Adipose tissue (tissue), 3 donors: ENCODE measurements around the gene CACNA1C. TPM values are rescaled to one million over a fixed set of nuclear protein-coding genes. Genes with fewer than 3 reads are reported as not detected.

Experiments
- H3K27ac ChIP-seq: one replicate; pipeline ENCODE4 v1.5.1; 2013; ENCODE audit warnings: low read depth, low read length
- WGBS, 3 donors: extraction: QIAGEN DNeasy Blood & Tissue Kit; methylation state at CpG; one replicate each; pipeline ENCODE4 v1.1.7; 2013; 5-methylcytosine and 5-hydroxymethylcytosine counted together
- polyA plus RNA-seq, 3 donors: library from polyadenylated mRNA; stranded (reverse); fragments of 200-250 nt; gene quantifications; one replicate each; pipeline ENCODE4 v1.2.3, GENCODE V29; 2013
- donor health status: healthy with polysubstance abuse.
- donor health status: Bipolar disorder and iron deficiency.
- donor health status: healthy.

The CACNA1C gene
- polyA plus RNA-seq, 3 donors = 0.72 to 8.1 (median 1.4) TPM

DNA sequence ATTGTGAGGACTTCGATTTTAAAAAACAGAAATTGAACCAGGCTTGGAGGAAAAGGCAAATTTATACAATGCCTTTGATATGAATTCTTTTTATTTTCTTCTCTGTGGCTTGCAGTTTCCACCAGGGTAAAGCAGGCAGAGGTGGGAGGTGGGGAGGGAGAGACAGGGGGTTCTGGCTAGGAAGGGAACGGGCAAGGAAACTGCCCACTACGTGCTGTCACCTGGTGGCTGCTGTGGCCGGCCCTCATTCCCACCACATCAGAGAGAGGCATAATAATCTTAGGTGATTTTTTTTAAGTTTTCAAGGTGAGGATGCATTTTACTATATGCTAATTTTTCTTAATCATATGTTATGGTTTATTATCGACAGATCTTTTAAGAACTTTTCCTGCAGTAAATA lies 145.8 kb downstream of the CACNA1C start:
- no peak overlapping the region for H3K27ac ChIP-seq
- WGBS, 3 donors = 54 to 88% (median 86%) methylated on average over 5 of the region's 5 CpGs

DNA sequence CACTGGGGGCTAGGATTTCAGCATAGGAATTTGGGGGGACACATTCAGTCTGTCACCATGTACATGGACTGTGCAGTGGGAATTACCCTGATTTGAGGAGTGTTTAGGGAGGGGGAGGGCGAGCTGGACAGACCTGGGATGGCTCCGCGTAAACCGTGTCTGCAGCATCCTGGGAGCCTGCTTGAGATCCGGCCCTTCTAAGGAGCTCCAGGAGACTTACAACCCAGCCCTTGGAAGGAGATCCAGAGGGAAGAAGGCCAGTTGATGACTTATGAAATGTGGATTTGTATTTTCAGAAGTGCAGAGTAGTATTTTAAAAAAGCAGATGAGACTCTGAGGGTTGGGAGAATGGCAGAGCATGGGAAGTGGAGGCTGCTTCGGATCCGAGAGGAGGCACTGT lies 153.2 kb downstream of the CACNA1C start:
- WGBS, 3 donors = 65 to 78% (median 77%) methylated on average over 7 of the region's 7 CpGs
- no peak overlapping the region for H3K27ac ChIP-seq

DNA sequence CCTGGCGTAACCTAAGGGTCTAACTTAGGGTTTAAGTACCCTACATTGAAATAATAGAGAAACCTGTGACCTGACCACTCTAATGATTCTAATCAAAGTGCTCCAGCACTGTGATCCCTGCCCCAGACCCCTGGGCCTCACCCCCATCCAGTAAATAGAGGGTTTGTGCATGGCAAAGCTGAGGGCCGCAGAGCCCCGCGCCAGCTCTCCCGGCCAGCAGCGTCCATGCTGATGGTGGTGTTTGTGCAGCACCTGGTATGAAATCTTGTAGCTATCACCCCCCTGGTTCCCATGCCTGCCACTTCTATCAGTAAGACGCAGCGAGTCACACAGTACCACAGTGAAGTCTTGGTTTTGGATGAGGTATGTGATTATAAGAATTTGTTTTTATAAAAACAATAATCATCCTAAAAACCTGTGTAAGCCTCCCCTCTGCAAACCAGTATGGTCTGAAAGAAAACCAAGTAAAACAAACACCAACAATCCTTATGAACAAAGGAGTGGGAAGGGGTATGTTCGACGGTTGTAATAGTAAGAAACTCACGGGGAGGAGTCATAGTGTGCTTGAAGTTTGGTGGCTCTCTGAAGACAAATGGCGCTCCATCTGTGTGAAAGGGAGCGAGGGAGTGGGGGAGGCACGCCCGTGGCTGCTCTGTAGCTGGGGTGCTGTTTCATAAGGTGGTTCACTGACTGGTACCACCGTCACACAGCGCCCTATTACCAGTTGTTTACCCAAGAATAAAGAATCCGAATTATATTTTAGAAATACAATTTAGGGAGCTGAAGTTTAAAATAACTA lies 156.2 kb downstream of the CACNA1C start:
- WGBS, 3 donors = 82 to 94% (median 91%) methylated on average over 18 of the region's 18 CpGs
- H3K27ac ChIP-seq = no peak overlapping the region

DNA sequence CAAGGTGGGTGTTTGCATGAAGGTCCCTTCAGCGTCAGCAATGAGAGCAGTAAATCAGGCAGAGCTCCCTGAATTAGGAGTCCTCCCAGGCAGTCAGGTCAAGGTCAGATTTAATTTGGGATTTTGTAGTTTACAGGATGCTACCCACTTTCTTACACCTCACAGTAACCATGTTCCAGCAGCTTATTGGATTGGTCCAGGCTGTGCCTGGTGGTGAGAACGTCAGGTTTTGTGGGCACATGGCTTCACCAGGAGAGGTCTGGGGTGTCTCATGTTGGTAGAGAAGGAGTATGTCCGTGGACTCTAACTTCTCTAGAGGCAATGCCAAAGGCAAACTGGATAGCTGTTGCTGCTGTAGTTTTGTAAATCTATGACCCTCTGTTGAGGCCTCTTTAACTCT lies 158.3 kb downstream of the CACNA1C start:
- no peak overlapping the region for H3K27ac ChIP-seq
- 85 to 94% (median 89%) methylated on average over 3 of the region's 3 CpGs for WGBS, 3 donors

DNA sequence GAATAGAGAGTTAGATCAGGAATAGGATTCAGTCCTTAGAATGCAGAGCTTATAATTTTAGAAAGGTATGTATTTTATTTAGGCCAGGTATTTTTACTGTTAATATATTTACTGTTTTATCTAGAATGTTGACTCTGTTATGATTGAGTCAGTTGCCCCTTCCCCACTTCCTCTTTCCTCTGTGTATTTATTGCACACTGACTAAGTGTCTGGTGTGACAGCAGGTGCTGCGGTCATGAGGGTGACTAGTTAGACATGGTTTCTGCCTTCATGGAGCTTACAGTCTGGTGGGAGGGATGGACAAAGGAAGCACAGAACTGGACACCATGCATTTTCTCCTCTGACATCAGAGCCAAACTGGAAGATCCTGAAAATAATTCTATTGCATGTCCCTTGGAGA lies 159.8 kb downstream of the CACNA1C start:
- 82 to 98% (median 88%) methylated on average over 1 of the region's 1 CpG for WGBS, 3 donors
- no peak overlapping the region for H3K27ac ChIP-seq

DNA sequence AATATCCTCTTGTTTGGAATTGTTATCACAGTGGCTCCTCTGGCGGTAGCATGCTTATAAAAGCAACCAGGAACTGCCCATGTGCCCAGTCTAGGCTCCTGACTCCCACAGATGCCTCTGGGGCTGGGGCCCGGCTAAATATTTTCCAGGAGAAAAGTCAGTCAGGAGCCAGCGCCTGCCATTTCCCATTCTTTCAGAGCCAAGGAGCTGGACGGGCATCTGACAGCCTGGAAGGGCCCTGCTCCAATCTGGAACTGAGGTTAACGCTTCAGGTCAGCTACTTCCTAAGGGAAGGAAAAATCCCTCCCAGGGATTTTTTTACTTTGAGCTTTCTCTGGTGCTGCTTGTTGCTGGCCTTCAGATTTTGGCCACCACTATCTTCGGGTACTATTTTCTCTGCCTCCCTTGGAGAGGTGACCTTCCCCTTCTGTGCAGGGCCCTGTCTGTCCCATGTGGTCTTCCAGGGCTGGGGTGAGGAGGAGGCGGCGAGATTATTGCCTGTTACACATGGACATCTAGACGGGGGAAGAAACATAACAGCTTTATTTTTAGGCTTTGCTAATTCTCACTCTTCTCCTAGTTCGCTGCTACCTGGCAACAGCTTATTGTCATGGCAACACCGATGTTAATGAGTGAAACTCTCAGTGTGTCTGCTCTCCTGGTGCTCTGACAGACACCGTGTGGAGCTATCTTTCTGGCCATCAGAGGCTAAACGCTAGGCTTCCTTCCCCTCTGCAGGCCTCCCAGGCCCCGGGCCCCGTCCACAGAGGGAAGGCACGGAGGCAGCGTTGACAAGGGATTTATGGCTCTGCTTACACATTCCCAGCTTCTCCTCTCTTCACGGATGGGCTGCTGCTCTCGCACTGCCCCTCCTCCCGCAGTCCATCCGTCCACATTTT lies 160.4 kb downstream of the CACNA1C start:
- WGBS, 3 donors = 38 to 49% (median 40%) methylated on average over 21 of the region's 21 CpGs
- no peak overlapping the region for H3K27ac ChIP-seq

DNA sequence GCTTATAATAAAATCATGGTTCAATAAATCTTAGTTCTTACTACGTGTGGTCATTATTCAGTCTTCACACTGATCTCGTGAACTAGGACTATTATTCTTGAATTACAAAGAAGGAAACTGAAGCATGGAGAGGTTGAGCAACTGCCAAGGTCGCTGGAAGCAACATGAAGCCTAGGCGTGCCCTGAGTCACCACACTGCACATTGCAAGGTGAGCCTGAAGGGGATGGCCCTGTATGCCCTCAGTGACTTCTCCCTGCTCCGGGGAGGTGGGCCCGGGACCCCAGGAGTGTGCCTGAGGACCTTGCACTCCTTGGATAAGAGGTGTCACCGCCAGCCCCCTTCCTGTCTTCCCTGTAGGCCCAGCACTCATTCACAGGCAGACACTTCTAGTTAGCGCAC lies 161.6 kb downstream of the CACNA1C start:
- WGBS, 3 donors = 66 to 77% (median 76%) methylated on average over 8 of the region's 8 CpGs
- H3K27ac ChIP-seq = no peak overlapping the region

DNA sequence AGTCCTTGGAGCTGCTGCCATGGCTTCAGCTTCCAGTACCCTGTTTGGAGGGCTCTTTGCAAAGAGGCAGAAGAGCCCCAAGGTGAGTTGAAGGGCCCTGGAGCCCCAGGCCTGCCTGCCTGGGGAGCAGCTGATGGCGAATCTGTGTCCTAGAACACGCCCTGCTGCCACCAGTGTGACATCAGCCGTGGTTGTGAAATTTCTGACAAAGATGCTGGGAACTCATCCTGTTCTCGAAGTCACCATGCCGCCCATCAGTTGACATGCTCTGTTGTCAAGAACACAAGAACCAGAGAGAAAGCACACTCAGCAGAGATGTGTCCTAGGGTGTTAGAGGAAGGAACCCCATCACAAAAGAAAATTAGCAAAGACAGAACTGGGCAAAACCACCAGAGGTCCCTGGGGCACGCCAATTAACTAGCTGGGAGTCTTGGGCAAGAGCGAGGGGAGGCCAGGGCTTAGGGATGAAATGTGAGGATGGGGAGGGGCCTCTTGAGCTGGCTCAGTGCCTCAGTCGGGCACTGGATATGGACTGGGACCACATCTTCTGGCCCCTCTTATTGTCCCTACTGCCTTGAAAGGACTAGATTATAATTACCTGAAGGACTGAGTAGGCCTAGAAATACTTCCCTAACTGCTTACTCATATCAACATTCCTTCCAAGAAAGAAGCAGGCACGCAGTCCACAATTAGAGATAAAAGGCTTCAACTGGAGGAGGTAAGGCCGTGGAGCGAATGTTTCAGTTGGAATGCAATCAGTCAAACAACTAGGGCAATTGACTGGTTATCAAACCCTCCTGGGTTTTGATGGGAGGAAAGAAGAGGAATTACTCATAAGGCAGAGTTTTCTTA lies 163.1 kb downstream of the CACNA1C start:
- WGBS, 3 donors = 89 to 93% (median 91%) methylated on average over 11 of the region's 11 CpGs
- no peak overlapping the region for H3K27ac ChIP-seq

DNA sequence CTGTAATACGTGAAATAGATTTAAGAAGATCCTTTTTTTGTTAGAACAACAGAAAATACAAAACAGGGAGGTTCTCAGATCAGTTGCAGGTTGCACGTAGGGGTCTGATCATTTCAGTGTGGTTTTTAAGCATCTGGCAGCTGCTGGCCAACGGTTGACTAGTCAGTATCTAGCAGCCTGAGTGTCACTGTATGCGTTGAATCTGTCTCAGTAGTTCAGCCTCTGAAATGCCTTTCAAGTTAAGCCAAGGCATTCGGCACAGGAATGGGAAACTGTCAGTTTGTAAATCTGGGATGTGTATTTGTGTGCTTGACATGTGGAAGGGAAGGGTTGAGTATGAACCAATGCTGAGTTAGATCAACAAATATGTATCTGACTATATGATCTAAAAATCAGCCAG lies 165.9 kb downstream of the CACNA1C start:
- 75 to 91% (median 89%) methylated on average over 5 of the region's 5 CpGs for WGBS, 3 donors
- no peak overlapping the region for H3K27ac ChIP-seq

DNA sequence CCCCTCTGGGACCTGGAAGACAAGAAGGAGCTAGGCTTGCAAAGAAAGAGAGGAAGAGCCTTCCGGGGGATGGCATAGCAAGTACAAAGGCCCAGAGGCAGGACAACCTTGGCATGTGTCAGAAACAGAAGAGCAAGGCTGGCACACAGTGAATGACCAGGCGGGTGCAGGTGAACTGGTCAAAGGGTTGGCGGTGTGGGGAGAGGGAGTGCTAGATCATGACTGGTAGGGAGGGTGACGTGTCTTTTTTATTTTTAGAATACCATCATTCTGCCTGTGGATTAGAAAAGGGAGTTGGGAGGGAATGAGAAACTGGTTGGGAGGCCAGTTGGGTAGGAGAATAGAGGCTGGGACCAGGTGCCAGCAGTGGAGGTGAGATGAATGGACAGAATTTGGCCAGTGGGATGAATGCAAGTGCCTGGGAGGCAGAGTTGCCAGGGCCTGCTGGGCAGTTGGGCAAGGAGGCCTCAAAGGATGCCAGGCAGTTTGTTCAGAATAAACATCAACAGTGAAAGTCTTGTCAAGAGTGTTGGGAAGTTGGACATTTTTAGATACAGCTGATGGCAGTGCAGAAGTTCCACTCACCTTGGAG lies 168.3 kb downstream of the CACNA1C start:
- no peak overlapping the region for H3K27ac ChIP-seq
- WGBS, 3 donors = 91 to 94% (median 92%) methylated on average over 4 of the region's 4 CpGs

DNA sequence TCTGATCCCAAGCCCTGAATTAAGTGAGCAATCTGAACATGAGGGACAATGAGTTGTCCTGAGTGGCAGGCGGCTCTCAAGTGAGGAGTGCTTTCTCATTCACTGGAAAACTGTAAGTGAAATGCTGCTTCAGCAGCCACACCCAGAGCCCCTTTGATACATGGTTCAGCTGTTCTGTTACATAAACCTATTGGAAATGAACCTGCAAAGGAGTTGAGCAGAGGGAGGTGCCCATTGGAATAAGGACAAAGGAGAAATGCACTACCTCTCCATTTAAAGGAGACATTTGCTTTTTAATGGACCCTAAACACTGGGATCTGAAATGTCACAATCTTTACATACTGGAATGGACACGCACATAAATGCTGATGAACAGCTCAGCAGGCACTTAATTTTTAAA lies 169.9 kb downstream of the CACNA1C start:
- 80 to 95% (median 86%) methylated on average over 2 of the region's 2 CpGs for WGBS, 3 donors
- H3K27ac ChIP-seq = no peak overlapping the region

DNA sequence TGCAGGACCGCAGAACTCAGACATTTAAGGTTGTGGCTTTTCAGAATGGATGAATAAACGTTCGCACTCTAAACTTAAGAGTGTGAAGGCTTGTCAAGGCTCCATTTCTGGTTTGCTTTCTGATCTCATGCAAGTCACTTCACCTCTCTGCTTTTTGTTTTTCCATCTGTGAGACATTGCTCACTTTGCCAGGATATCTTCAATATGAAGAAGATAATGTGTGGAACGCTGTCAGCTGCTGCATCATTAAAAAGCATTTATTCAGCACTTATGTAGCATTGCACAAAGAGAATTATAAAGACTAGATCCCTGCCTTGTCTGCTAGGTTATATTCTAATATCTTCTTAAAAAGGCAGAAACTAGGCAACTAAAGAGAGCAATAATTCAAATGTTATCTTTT lies 172.2 kb downstream of the CACNA1C start:
- WGBS, 3 donors = 79 to 86% (median 85%) methylated on average over 4 of the region's 4 CpGs
- no peak overlapping the region for H3K27ac ChIP-seq

DNA sequence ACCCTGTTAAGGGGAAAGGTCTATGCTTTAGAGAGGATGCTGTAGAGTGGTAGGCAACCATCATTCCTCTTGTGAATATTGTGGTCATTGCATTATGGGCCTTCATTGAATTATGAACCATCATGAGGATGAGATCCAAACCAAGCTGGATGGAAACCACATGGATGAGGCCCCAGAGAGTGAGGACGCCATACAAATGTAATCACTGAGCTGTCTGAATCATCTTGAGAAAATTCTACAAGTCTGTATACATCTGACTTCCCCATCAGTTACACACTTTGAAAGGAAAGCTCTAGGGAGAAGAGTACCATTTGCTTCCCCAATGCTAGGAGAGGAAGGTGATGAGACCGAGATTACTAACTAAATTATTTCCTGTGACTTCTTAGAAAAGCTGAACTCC lies 172.9 kb downstream of the CACNA1C start:
- H3K27ac ChIP-seq = no peak overlapping the region
- 49 to 83% (median 66%) methylated on average over 2 of the region's 2 CpGs for WGBS, 3 donors

DNA sequence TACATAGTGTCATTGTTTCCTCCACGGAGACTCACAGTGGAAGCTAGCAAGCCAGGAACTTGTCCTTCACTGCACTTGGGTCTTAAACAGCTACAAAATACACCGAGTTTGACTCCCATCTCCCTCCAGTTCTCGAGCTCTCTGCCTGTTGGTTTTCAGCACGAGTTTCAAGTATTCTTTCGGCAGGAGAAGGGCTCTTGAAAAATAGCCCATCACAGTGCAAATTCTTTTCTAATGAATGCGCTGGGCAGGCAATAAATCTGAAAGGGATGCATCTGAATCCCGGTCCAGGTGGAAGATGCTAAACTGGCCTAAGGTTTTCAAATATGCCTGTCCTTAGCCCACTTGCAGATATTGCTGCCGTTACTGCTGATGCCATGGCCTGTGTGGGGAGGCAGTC lies 173.9 kb downstream of the CACNA1C start:
- no peak overlapping the region for H3K27ac ChIP-seq
- 61 to 66% (median 63%) methylated on average over 8 of the region's 8 CpGs for WGBS, 3 donors

DNA sequence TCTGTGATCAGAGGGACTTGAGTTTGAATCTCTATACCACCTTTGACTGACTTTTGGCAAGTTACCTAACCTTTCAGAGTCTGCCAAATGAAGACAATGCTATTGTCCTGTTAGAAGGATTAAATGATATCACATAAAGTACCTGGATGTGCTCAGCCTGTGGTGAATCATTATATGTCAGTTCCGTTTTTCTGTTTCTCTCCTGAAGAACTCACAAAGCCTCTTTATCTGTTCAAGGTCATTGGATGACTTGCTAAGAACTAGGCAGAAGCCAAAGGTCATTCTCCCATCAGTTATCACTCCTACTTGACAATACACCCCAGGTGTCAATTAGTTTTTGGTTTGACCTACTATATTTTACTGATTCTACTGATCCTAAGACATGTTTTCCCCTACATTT lies 174.6 kb downstream of the CACNA1C start:
- WGBS, 3 donors = 27 to 81% (median 79%) methylated on average over 1 of the region's 1 CpG
- H3K27ac ChIP-seq = no peak overlapping the region

DNA sequence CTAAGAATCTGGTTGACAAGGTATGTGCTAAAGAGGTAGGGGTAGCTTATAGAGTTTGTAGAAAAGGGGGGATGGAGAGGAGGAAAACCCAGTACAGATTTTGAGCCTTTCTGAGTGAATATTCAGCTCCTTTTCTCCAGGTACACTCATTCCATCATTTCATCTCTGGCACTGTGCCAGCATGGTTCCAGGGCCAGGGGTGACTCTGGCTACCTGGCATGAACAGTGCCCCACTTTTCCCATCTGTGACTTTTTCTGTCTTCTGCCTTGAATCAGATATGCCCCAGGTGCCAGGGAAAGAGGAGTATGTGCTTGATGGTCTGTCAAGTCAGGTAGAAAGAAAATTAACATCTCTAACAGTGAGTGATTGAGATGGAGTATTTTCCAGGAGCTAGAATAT lies 175.7 kb downstream of the CACNA1C start:
- H3K27ac ChIP-seq = no peak overlapping the region

DNA sequence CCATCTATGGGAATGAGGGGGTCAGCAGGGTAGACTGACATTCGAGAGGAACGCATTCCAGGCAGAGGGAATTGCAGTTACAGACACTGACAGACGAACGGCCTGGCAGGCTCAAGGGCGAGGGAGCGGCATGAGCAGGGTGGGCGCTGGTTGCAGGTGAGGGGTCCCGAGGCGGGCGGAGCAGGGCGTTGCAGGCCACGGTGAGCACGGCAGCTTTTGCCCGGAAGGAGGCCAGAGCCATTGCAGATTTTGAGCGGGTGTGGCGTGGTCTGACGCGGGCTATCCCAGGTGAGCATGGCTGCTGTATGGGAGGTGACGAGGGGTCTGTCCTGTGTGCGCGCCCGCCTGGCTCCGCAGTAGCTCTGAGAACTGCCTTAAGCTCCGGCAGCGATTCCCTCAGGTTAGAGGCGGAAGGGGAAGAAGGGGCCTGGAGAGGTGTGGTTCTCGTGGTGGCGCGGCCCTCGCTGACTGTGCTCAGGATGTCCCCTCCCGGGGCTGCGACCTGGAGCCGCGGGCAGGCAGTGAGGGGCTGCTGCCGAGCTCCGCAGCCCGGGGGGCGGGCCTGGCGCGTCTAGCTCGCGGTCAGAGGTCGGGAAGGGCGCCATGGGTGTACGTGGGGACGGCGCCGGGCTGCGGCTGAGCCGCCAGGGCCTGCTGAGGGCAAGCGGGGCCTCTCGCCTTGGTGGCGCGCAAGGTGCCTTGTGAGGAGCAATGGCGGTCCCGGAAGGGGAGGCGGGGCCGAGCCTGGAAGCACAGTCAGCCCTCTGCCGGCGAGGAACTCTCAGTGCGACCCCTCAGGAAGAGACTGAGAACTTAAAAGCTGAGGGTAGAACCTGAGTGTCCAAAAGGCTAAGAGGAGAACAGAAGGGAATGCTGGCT lies 177.1 kb downstream of the CACNA1C start:
- WGBS, 3 donors = 62 to 70% (median 67%) methylated on average over 56 to 61 of the region's 61 CpGs
- H3K27ac ChIP-seq = no peak overlapping the region
